Subcutaneous adipose tissue (tissue), 4 donors: ENCODE data around the gene ZMIZ1. TPM values are rescaled to one million over a fixed set of nuclear protein-coding genes. Genes with fewer than 3 reads are reported as not detected.

ENCODE experiments used
- CTCF ChIP-seq: fragments of 450-650 bp; IDR thresholded peaks from one replicate; pipeline ENCODE4 v1.5.1; 2016; ENCODE audit warnings: low read depth, mild to moderate bottlenecking, control low read depth, antibody characterized with exemption, moderate library complexity
- total RNA-seq, 4 donors: library from RNA; depleted of rRNA; stranded (reverse); fragments of >200 nt; gene quantifications; one replicate each; pipeline ENCODE4 v1.1.0, GENCODE V29; 2016

Gene ZMIZ1
- total RNA-seq, 4 donors from 2014 or later: 38.1 to 70.6 (median 51.4) TPM

GRCh38 chr10:79359816-79360498, 291.2 kb downstream of the ZMIZ1 start:
- no peak for TF ChIP-seq CTCF

DNA sequence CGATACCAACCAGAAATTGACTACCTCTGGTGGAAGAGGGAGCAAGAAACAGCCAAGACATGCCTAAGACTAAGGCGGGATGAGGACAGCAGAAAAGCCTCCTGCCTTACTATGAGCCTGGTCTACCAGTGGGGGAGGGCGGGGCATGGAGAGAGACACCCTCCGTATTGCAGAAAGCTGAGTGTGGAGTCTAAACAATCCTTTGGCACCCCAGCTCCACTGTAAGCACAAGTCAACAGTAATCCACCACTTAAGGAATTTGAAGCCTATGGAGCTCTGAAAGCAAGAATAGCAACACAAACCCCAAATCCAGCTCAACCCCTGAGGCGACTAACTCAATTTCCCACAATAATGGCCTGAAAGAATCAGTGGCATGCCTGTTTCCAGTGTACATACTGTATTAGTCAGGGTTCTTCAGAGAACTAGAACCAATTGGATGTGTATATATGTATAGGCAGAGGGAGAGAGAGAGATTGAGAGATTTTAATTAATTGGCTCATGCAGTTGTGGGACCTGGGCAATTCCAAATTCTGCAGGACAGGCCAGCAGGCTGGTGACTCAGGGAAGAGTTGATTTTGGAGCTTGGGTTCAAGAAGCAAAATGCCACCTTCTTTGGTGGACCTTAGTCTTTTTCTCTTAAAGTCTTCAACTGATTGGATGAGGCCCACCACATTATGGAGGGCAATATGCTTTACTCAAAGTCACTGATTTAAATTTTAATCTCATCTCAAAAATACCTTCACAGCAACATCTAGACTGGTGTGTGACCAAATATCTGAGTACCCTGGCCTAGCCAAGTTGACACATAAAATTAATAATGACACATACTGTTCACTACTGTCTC, 292.0 kb downstream of the ZMIZ1 start:
- TF ChIP-seq CTCF: no peak

GRCh38 chr10:79361726-79362397, 293.1 kb downstream of the ZMIZ1 start:
- TF ChIP-seq CTCF: no peak
